Lower leg skin (tissue), 3 donors: ENCODE results near the gene ST8SIA3.

Source experiments
- CTCF ChIP-seq, 3 donors: fragments of 450-650 bp; IDR thresholded peaks; one replicate each; pipeline ENCODE4 v1.5.1; 2016; ENCODE audit warnings: antibody characterized with exemption in 3 of 3, mild to moderate bottlenecking in 3 of 3, moderate library complexity in 2 of 3
- POLR2A ChIP-seq, 2 donors: fragments of 450-650 bp; IDR thresholded peaks; one replicate each; pipeline ENCODE4 v1.6.1; 2016 to 2017; ENCODE audit warnings: antibody characterized with exemption in 2 of 2, mild to moderate bottlenecking in 1 of 2, moderate library complexity in 1 of 2

- no peak for TF ChIP-seq CTCF (IDR thresholded peaks at IDR 0.05)
- TF ChIP-seq POLR2A (IDR thresholded peaks at IDR 0.05): no peak
These were observed 23.7 kb upstream of the ST8SIA3 start for GRCh38 chr18:57328665-57329064.
